AG04449 (cell line): Measurements from ENCODE around the gene MYLK2.

ENCODE experiments used
- CTCF ChIA-PET: fragments of 350-600 bp; formaldehyde crosslinking; extraction: SDS; loops from one replicate; lab custom pipeline; 2021; ENCODE audit warnings: antibody characterized with exemption; lab: Yijun Ruan, JAX
- POLR2A ChIA-PET: fragments of 400-600, 350-600 bp; formaldehyde crosslinking; extraction: SDS; loops from one replicate; lab custom pipeline; 2020; ENCODE audit warnings: antibody characterized with exemption, inconsistent platforms; lab: Yijun Ruan, JAX
- DNase-seq: peaks from one replicate; pipeline ENCODE4 v3.0.0-alpha.2; 2010; ENCODE audit warnings: low read depth, low spot score
- H3K4me3 ChIP-seq: 2 replicates; pipeline ENCODE4 v1.5.1; 2011; ENCODE audit warnings: low read depth, mild to moderate bottlenecking, control low read depth, low read length
- TF ChIP-seq, protein P1 (sequence below): IDR thresholded peaks from one replicate; pipeline ENCODE4 v1.5.1; 2011; ENCODE audit warnings: mild to moderate bottlenecking, moderate library complexity, low read length, control low read depth, inconsistent platforms; ENCODE audit not compliant: insufficient read depth; ENCODE audit errors: missing control alignments

MYLK2 gene

GRCh38 chr20:31835554-31835953, 16.4 kb downstream of the MYLK2 start:
- TF ChIP-seq, protein P1, sequence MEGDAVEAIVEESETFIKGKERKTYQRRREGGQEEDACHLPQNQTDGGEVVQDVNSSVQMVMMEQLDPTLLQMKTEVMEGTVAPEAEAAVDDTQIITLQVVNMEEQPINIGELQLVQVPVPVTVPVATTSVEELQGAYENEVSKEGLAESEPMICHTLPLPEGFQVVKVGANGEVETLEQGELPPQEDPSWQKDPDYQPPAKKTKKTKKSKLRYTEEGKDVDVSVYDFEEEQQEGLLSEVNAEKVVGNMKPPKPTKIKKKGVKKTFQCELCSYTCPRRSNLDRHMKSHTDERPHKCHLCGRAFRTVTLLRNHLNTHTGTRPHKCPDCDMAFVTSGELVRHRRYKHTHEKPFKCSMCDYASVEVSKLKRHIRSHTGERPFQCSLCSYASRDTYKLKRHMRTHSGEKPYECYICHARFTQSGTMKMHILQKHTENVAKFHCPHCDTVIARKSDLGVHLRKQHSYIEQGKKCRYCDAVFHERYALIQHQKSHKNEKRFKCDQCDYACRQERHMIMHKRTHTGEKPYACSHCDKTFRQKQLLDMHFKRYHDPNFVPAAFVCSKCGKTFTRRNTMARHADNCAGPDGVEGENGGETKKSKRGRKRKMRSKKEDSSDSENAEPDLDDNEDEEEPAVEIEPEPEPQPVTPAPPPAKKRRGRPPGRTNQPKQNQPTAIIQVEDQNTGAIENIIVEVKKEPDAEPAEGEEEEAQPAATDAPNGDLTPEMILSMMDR, result no peak
- H3K4me3 ChIP-seq, result no peak overlapping the region
- ChIA-PET POLR2A (no interaction called here), CTCF (interaction anchor here (0.9 to 17.4 kb wide), 7 partner anchors 9 to 197 kb away, joined by 3 to 242 read pairs (median 34); partner anchors contain the start of genes FOXS1, MYLK2 and PDRG1)
- no peak for DNase-seq

GRCh38 chr20:31835977-31836852, 17.1 kb downstream of the MYLK2 start:
- ChIA-PET POLR2A (no interaction called here), CTCF (interaction anchor here (0.6 to 17.4 kb wide), 10 partner anchors 9 to 202 kb away, joined by 3 to 242 read pairs (median 6); partner anchors contain the start of genes FOXS1, MYLK2 and PDRG1)
- no peak overlapping the region for H3K4me3 ChIP-seq
- DNase-seq, result no peak
- TF ChIP-seq, protein P1, result no peak

DNA sequence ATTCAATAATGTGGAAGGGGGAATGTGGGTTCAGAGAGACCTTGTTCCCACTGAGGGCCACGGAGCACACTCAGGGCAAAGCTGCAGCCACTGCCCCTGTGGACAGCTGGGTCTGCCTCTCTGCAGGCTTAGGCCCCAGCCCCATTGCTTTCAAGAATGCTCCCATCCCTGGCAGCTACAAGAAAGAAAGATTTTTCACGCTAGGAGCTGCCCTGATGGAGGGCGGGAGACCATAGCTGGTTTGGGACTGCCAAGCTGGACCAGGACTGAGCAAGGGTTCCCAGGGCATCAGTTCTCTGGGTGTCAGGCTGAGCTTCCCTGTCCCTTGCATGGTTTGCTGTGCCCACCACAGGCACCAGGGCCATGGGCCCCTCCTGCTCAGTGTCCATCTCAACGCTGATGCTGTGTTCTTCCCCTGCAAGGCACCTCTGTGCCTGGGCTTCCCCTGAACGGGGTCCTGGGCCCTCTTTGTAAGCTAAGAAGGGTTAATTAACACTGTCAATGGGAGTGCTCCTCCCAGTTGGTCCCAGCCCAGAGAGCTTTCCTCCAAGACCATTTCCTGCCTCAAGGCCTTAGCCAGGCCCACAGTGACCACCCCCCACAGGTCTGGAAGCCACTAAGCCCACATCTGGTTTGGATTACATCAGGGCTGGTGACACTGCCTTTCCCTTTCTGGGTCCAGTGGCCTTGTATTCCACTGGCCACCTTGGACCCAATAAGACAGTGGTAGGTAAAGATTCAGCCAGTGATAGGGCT, 17.9 kb downstream of the MYLK2 start:
- no peak for DNase-seq
- CTCF ChIA-PET, result interaction anchor here (0.6 to 17.4 kb wide), 10 partner anchors 8 to 255 kb away, joined by 3 to 242 read pairs (median 6); partner anchors contain the start of genes FOXS1, MYLK2 and PDRG1
- H3K4me3 ChIP-seq, result no peak overlapping the region
- POLR2A ChIA-PET, result no interaction called here
- TF ChIP-seq, protein P1, result no peak

GRCh38 chr20:31837896-31838397, 18.8 kb downstream of the MYLK2 start:
- TF ChIP-seq, protein P1, result no peak
- H3K4me3 ChIP-seq, result no peak overlapping the region
- CTCF ChIA-PET, result interaction anchor here (1.1 to 17.4 kb wide), 9 partner anchors 10 to 255 kb away, joined by 3 to 242 read pairs (median 12); partner anchors contain the start of genes MYLK2 and PDRG1
- no peak for DNase-seq
- POLR2A ChIA-PET, result no interaction called here

DNA sequence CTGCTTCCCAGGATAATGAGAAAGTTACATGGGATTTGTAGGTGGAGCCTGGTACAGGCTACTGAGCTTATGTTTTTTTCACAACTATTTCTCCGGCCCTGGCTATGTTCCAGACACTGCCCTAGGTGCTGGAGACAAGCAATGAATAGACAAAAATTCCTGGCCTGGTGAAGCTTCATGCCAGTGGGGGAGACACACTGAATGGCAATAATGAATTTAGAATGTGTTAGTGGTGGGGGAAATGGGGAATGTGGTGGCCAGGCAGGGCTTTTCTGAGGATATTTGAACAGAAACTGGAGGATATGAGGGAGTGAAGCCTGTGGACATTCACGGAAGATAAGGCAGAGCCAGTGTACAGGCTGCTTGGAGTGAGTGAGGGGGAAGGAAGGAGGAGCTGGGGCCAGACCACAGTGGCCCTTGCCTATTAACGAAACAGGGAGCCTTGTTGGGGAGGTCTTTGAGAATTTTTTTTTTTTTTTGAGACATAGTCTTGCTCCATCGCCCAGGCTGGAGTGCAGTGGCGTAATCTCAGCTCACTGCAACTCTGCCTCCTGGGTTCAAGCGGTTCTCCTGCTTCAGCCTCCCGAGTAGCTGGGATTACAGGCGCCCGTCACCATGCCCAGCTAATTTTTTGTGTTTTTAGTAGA, 19.6 kb downstream of the MYLK2 start:
- no peak overlapping the region for H3K4me3 ChIP-seq
- ChIA-PET CTCF (interaction anchor here (0.7 to 17.4 kb wide), 8 partner anchors 9 to 254 kb away, joined by 3 to 242 read pairs (median 12); partner anchors contain the start of genes MYLK2, PDRG1 and XKR7), POLR2A (no interaction called here)
- TF ChIP-seq, protein P1, result no peak
- DNase-seq, result no peak
